Keratinocyte (primary cell): ENCODE results near the gene SMG7.

ENCODE experiments used
- EZH2 ChIP-seq: IDR thresholded peaks from one replicate; pipeline ENCODE4 v1.6.1; 2012; ENCODE audit warnings: inconsistent platforms, mild to moderate bottlenecking, low read length, moderate library complexity
- TF ChIP-seq, protein P1 (sequence below), 3 experiments: IDR thresholded peaks in 1 of 3; conservative IDR thresholded peaks in 1 of 3; optimal IDR thresholded peaks in 1 of 3; 2 replicates in 2 of 3; 3 replicates in 1 of 3; pipeline versions ENCODE3 to v1.5.1; 2011; ENCODE audit warnings: low read length in 3 of 3, mild to moderate bottlenecking in 3 of 3, moderate library complexity in 2 of 3, control low read depth in 1 of 3, inconsistent platforms in 1 of 3; ENCODE audit not compliant: insufficient read depth in 2 of 3; ENCODE audit errors: extremely low read depth in 1 of 3

DNA sequence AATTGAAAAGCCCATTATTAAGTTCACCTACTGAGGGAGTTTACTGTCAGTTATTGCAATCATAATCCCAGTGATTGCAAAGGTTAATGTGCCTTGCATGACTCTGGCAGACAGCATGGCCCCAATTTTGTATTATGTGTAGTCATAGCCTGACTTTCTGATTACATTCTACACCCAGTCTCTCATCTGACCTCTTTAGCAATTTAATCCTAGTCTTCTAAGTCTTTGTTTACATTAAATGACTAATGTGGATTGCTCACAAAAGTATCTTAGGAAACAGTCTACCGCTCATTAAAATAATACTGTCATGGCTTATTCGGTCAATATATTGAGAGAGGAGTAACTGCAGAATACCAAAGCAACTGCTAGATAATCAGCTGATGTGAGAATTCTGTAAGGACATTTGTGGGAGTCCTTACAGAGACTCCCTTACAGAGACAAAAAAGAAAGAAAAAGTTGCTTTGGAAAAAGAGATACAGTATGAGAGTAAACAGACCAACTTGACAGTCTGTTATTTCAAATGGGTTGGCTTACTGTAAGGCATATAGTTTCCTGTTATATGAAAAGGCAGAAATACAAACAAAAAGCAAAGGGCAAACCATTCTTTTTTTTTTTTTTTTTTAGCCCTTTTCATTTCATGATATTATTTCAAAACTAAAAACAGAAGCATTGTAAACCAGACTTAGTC is 42.8 kb downstream of the SMG7 start:
- TF ChIP-seq, protein P1, sequence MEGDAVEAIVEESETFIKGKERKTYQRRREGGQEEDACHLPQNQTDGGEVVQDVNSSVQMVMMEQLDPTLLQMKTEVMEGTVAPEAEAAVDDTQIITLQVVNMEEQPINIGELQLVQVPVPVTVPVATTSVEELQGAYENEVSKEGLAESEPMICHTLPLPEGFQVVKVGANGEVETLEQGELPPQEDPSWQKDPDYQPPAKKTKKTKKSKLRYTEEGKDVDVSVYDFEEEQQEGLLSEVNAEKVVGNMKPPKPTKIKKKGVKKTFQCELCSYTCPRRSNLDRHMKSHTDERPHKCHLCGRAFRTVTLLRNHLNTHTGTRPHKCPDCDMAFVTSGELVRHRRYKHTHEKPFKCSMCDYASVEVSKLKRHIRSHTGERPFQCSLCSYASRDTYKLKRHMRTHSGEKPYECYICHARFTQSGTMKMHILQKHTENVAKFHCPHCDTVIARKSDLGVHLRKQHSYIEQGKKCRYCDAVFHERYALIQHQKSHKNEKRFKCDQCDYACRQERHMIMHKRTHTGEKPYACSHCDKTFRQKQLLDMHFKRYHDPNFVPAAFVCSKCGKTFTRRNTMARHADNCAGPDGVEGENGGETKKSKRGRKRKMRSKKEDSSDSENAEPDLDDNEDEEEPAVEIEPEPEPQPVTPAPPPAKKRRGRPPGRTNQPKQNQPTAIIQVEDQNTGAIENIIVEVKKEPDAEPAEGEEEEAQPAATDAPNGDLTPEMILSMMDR (optimal IDR thresholded peaks at IDR 0.05 in 1 of 3, IDR thresholded peaks at IDR 0.05 in 1 of 3, conservative IDR thresholded peaks at IDR 0.05 in 1 of 3; ENCODE audit: extremely low read depth in 1 of 3, insufficient read depth in 2 of 3, low read length in 3 of 3) = no peak
- TF ChIP-seq EZH2 = no peak
